GM12878 (cell line): Measurements from ENCODE around the gene COL23A1. TPM values are rescaled to one million over a fixed set of nuclear protein-coding genes. Genes with fewer than 3 reads are reported as not detected.

Experiments used
- ATAC-seq: fragments of 200-7000 bp; cut with Tn5 transposase; 3 replicates; pipeline ENCODE4 v1.9.1; 2020; ENCODE audit warnings: mild to moderate bottlenecking, moderate library complexity
- BruUV-seq: library from RNA; stranded (reverse); fragments of 400-500 nt; replicated peaks from 2 replicates; lab custom pipeline; 2021; lab: Mats Ljungman, UMichigan
- CTCF ChIA-PET: fragments of 300-600 bp; sonication (Branson Sonifier 250); formaldehyde crosslinking; extraction: SDS; loops from one replicate; lab custom pipeline; 2021; ENCODE audit warnings: inconsistent platforms; lab: Yijun Ruan, JAX
- POLR2A ChIA-PET: fragments of 350-600 bp; formaldehyde crosslinking; extraction: SDS; loops from one replicate; lab custom pipeline; 2021; ENCODE audit warnings: inconsistent platforms; lab: Charles Lee
- RAD21 ChIA-PET: fragments of 300-600 bp; sonication (Branson Sonifier 250); formaldehyde crosslinking; loops from one replicate; lab custom pipeline; 2023; ENCODE audit warnings: antibody characterized with exemption; ENCODE audit not compliant: unreplicated experiment; lab: Charles Lee
- SMC1A ChIA-PET: fragments of 300-600 bp; sonication (Branson Sonifier 250); formaldehyde crosslinking; loops from one replicate; lab custom pipeline; 2023; ENCODE audit not compliant: unreplicated experiment, uncharacterized antibody; lab: Charles Lee
- DNase-seq: peaks from one replicate; pipeline ENCODE4 v3.0.0-alpha.2; 2011; ENCODE audit warnings: low read depth, low spot score
- FAIRE-seq: peaks from 3 replicates; lab custom pipeline; 2011; peaks lifted over from hg19 to GRCh38; lab: Jason Lieb, UNC
- H2AFZ ChIP-seq: 2 replicates; pipeline ENCODE4 v1.6.0; 2011; ENCODE audit warnings: low read depth, low read length, control low read depth; ENCODE audit not compliant: control insufficient read depth
- H3K27ac ChIP-seq: 2 replicates; pipeline ENCODE4 v1.5.1; 2011; ENCODE audit warnings: control low read depth; ENCODE audit not compliant: control insufficient read depth, insufficient read depth
- H3K27me3 ChIP-seq, 2 experiments: replicated peaks in 1 of 2; 2 replicates each; pipeline versions ENCODE4 v1.6.0 to v1.6.1; 2011; ENCODE audit warnings: low read length in 1 of 2; ENCODE audit not compliant: control insufficient read depth in 2 of 2, insufficient read depth in 2 of 2
- H3K36me3 ChIP-seq, 2 experiments: 2 replicates each; pipeline ENCODE4 v1.5.1; 2011; ENCODE audit warnings: low read length in 1 of 2; ENCODE audit not compliant: control insufficient read depth in 2 of 2, insufficient read depth in 2 of 2
- H3K4me1 ChIP-seq: 2 replicates; pipeline ENCODE4 v1.6.1; 2011; ENCODE audit warnings: mild to moderate bottlenecking, low read length, moderate library complexity, mixed read lengths; ENCODE audit not compliant: control insufficient read depth, insufficient read depth
- H3K4me2 ChIP-seq: 2 replicates; pipeline ENCODE4 v1.6.0; 2011; ENCODE audit warnings: control low read depth; ENCODE audit not compliant: control insufficient read depth, insufficient read depth
- H3K4me3 ChIP-seq: fragments of 200-600 bp; sonication (generic); 2 replicates; pipeline ENCODE4 v1.5.1; 2016
- H3K79me2 ChIP-seq: 2 replicates; pipeline ENCODE4 v1.6.0; 2011; ENCODE audit warnings: low read length; ENCODE audit not compliant: control insufficient read depth, insufficient read depth
- H3K9ac ChIP-seq: 2 replicates; pipeline ENCODE4 v1.8.0; 2011; ENCODE audit warnings: low read length, control low read depth, mixed read lengths; ENCODE audit not compliant: control insufficient read depth, insufficient read depth
- H3K9me3 ChIP-seq: replicated peaks from 3 replicates; pipeline ENCODE4 v1.5.1; 2011; ENCODE audit warnings: mild to moderate bottlenecking, low read length; ENCODE audit not compliant: control insufficient read depth, insufficient read depth
- H4K20me1 ChIP-seq: 2 replicates; pipeline ENCODE4 v1.6.0; 2011; ENCODE audit not compliant: control insufficient read depth, insufficient read depth
- E4F1 ChIP-seq: fragments of 450-650 bp; IDR thresholded peaks from 2 replicates; pipeline ENCODE4 v1.6.1; 2018; ENCODE audit warnings: borderline replicate concordance, mild to moderate bottlenecking; ENCODE audit not compliant: partially characterized antibody
- ESRRA ChIP-seq: IDR thresholded peaks from 2 replicates; pipeline ENCODE4 v1.6.1; 2012; ENCODE audit warnings: mild to moderate bottlenecking, low read length, improper control_type of control experiment
- IKZF2 ChIP-seq, 2 experiments: fragments of 450-650 bp; IDR thresholded peaks; 2 replicates each; pipeline ENCODE4 v1.6.1; 2017; ENCODE audit warnings: mild to moderate bottlenecking in 2 of 2, moderate library complexity in 2 of 2
- MLLT1 ChIP-seq: fragments of 450-650 bp; IDR thresholded peaks from 2 replicates; pipeline ENCODE4 v1.6.1; 2016; ENCODE audit warnings: mild to moderate bottlenecking
- MTA2 ChIP-seq: fragments of 450-650 bp; IDR thresholded peaks from 2 replicates; pipeline ENCODE4 v1.6.1; 2016; ENCODE audit warnings: low read depth, mild to moderate bottlenecking, moderate library complexity
- PBX3 ChIP-seq: IDR thresholded peaks from 2 replicates; pipeline ENCODE4 v1.6.1; 2011; ENCODE audit warnings: mild to moderate bottlenecking, low read depth, low read length, moderate library complexity; ENCODE audit not compliant: insufficient replicate concordance
- SIN3A ChIP-seq: IDR thresholded peaks from 2 replicates; pipeline ENCODE4 v1.6.1; 2012; ENCODE audit warnings: low read depth, low read length, improper control_type of control experiment
- STAT1 ChIP-seq: fragments of 450-650 bp; conservative IDR thresholded peaks from 2 replicates; pipeline ENCODE4 v1.6.1; 2014; ENCODE audit warnings: antibody characterized with exemption, mild to moderate bottlenecking
- STAT3 ChIP-seq: IDR thresholded peaks from 2 replicates; pipeline ENCODE4 v1.6.1; 2011; ENCODE audit warnings: low read depth, low read length, improper control_type of control experiment
- WRNIP1 ChIP-seq: IDR thresholded peaks from 2 replicates; pipeline ENCODE4 v1.6.1; 2011; ENCODE audit warnings: low read depth, low read length, improper control_type of control experiment, borderline replicate concordance
- ZNF274 ChIP-seq: IDR thresholded peaks from one replicate; pipeline ENCODE4 v1.8.0; 2011; ENCODE audit not compliant: insufficient read length, insufficient read depth
- WGBS: methylation state at CpG from one replicate; pipeline ENCODE4 v1.1.6; 2016; ENCODE audit warnings: low lambda C conversion rate; ENCODE audit not compliant: insufficient replicate concordance, insufficient coverage; ENCODE audit errors: missing lambda C conversion rate; 5-methylcytosine and 5-hydroxymethylcytosine counted together
- in situ Hi-C: fragments of 300-500 bp; cut with MboI; formaldehyde crosslinking; loops from 9 replicates; pipeline ENCODE4 v1.14.3; 2018; ENCODE audit warnings: mixed read lengths
- intact Hi-C: fragments of 100-400 bp; cut with micrococcal nuclease; formaldehyde crosslinking; loops from one replicate; pipeline ENCODE4 v1.14.2; 2022; ENCODE audit not compliant: unreplicated experiment
- polyA plus RNA-seq, 11 experiments: library from polyadenylated mRNA; depleted of rRNA in 4 of 11; unstranded in 6 of 11; stranded (reverse) in 5 of 11; fragments of >200 nt; fragmentation: Nextera tagmentation in 4 of 11; fragmentation: Illumina TruSeq in 1 of 11; extraction: Ambion mirVana in 4 of 11; extraction: Trizol in 1 of 11; gene quantifications; 1 replicate in 1 of 11; 2 replicates in 10 of 11; pipeline versions ENCODE4 v1.2.1 to v1.2.3, GENCODE V29; 2011 to 2016; ENCODE audit warnings: inconsistent platforms in 2 of 11, missing spikeins in 2 of 11, low read depth in 1 of 11
- total RNA-seq, 4 experiments: library from RNA; depleted of rRNA in 3 of 4; stranded (reverse); fragments of >200 nt in 3 of 4; fragmentation: Illumina TruSeq in 1 of 4; extraction: Trizol in 1 of 4; gene quantifications; 2 replicates each; pipeline versions ENCODE4 v1.2.1 to v1.2.3, GENCODE V29; 2013 to 2021

COL23A1 gene
- total and polyA plus RNA-seq, 10 of the 15 experiments (the other 5 are each of a cell fraction or from before 2014, with no cell fraction given) = 0.03 to 0.83 (median 0.09) TPM; not detected in 5

- 62% methylated on average over 15 of the region's 15 CpGs for WGBS
- Histone ChIP-seq H3K27me3 (no peaks in the 10 kb centered on the region), H3K9me3 (no peaks in the 10 kb centered on the region; the same call in 2 of the 3 replicates), H3K4me1 (no peaks in the 10 kb centered on the region), H3K36me3 (no peaks in the 10 kb centered on the region), H4K20me1 (no peaks in the 10 kb centered on the region), H3K79me2 (no peaks in the 10 kb centered on the region), H2AFZ (no peak overlapping the region), H3K4me2 (no peak overlapping the region), H3K27ac (no peak overlapping the region), H3K4me3 (no peak overlapping the region), H3K9ac (no peak overlapping the region)
- SMC1A ChIA-PET = no interaction called here
- in situ Hi-C loops (no loop called here), intact Hi-C loops (no loop called here)
- no peak for DNase-seq
- POLR2A ChIA-PET = interaction anchor here (0.7 kb wide), 1 partner anchor 8 kb away, joined by 4 read pairs; no protein-coding TSS in a partner anchor
- no peak for FAIRE-seq
- ATAC-seq = no peak
- RAD21 ChIA-PET = no interaction called here
- TF ChIP-seq E4F1 (no peak), STAT3 (no peak), STAT1 (no peak)
- CTCF ChIA-PET = no interaction called here
- no TSS peak for BruUV-seq
Observed at GRCh38 chr5:178580271-178580955, 9.8 kb downstream of the COL23A1 start.

- Histone ChIP-seq H3K27me3 (no peaks in the 10 kb centered on the region), H3K4me1 (no peaks in the 10 kb centered on the region), H2AFZ (no peak overlapping the region), H3K27ac (no peak overlapping the region), H3K4me2 (no peak overlapping the region), H3K79me2 (no peaks in the 10 kb centered on the region), H3K9ac (no peak overlapping the region), H3K9me3 (no peaks in the 10 kb centered on the region; the same call in 2 of the 3 replicates), H3K4me3 (no peak overlapping the region), H4K20me1 (no peaks in the 10 kb centered on the region), H3K36me3 (no peaks in the 10 kb centered on the region)
- CTCF ChIA-PET = no interaction called here
- in situ Hi-C loops (no loop called here), intact Hi-C loops (no loop called here)
- BruUV-seq = no TSS peak
- POLR2A ChIA-PET = no interaction called here
- DNase-seq (no peak), ATAC-seq (no peak), FAIRE-seq (no peak)
- 51% methylated on average over 7 of the region's 7 CpGs for WGBS
- RAD21 ChIA-PET = no interaction called here
- SMC1A ChIA-PET = no interaction called here
- TF ChIP-seq MTA2 (no peak), MLLT1 (no peak), PBX3 (no peak), SIN3A (no peak), WRNIP1 (no peak), ZNF274 (no peak), ESRRA (no peak), IKZF2 (IDR thresholded peaks at IDR 0.05) (no peak)
Observed at GRCh38 chr5:178577944-178578343, 12.2 kb downstream of the COL23A1 start.
